Glutamatergic neuron (in vitro differentiated cells): Measurements from ENCODE around the gene ATG16L2. TPM values are rescaled to one million over a fixed set of nuclear protein-coding genes. Genes with fewer than 3 reads are reported as not detected.

Source experiments
- DNase-seq: peaks from one replicate; pipeline ENCODE4 v3.0.0; 2022
- H3K27ac Mint-ChIP-seq: one replicate; pipeline ENCODE4 v1.8.0; 2020; ENCODE audit warnings: mild to moderate bottlenecking, mixed read lengths, inconsistent platforms; ENCODE audit not compliant: unreplicated experiment
- H3K27me3 Mint-ChIP-seq: one replicate; pipeline ENCODE4 v1.8.0; 2020; ENCODE audit warnings: mild to moderate bottlenecking, moderate library complexity, mixed read lengths, inconsistent platforms; ENCODE audit not compliant: unreplicated experiment
- H3K36me3 Mint-ChIP-seq: one replicate; pipeline ENCODE4 v1.8.0; 2020; ENCODE audit warnings: mild to moderate bottlenecking, mixed read lengths, inconsistent platforms; ENCODE audit not compliant: unreplicated experiment
- H3K4me1 Mint-ChIP-seq: one replicate; pipeline ENCODE4 v1.8.0; 2020; ENCODE audit warnings: mild to moderate bottlenecking, low read depth, mixed read lengths, inconsistent platforms; ENCODE audit not compliant: unreplicated experiment
- H3K4me3 Mint-ChIP-seq: one replicate; pipeline ENCODE4 v1.8.0; 2020; ENCODE audit warnings: mild to moderate bottlenecking, mixed read lengths, inconsistent platforms; ENCODE audit not compliant: unreplicated experiment
- H3K9me3 Mint-ChIP-seq: one replicate; pipeline ENCODE4 v1.8.0; 2020; ENCODE audit warnings: mild to moderate bottlenecking, moderate library complexity, mixed read lengths, inconsistent platforms; ENCODE audit not compliant: unreplicated experiment
- CTCF ChIP-seq: fragments of 200-600 bp; sonication (generic); IDR thresholded peaks from one replicate; pipeline ENCODE4 v1.5.0; 2021; ENCODE audit not compliant: partially characterized antibody, unreplicated experiment
- total RNA-seq: library from RNA; stranded (reverse); fragmentation: NEBNext Ultra II Directional; extraction: Animal tissue kit (Norgen Biotek cat#: 25700); gene quantifications from one replicate; pipeline ENCODE4 v1.2.1, GENCODE V29; 2021; ENCODE audit not compliant: unreplicated experiment

Gene ATG16L2
- total RNA-seq, 1 donor from 2014 or later, result 6.9 TPM

- no peaks in the 10 kb centered on the region for H3K9me3 Mint-ChIP-seq
- peak; percentile 56 for DNase-seq
- peak overlapping the region; percentile 83 for H3K4me3 Mint-ChIP-seq
- no peak overlapping the region for H3K27ac Mint-ChIP-seq
- peak; percentile 53 for TF ChIP-seq CTCF
- no peaks in the 10 kb centered on the region for H3K4me1 Mint-ChIP-seq
- peaks cover 14% of the 10 kb centered on the region for H3K27me3 Mint-ChIP-seq
- H3K36me3 Mint-ChIP-seq, result no peaks in the 10 kb centered on the region
Observed at GRCh38 chr11:72812967-72813739, 1.1 kb upstream of the ATG16L2 start.

GRCh38 chr11:72813740-72814285, 398 bp upstream of the ATG16L2 start:
- Mint-ChIP-seq H3K9me3 (no peaks in the 10 kb centered on the region), H3K36me3 (no peaks in the 10 kb centered on the region), H3K27me3 (peaks cover 16% of the 10 kb centered on the region), H3K27ac (no peak overlapping the region), H3K4me3 (peak overlapping the region; percentile 83), H3K4me1 (no peaks in the 10 kb centered on the region)
- no peak for TF ChIP-seq CTCF
- DNase-seq, result no peak

GRCh38 chr11:72815110-72815618, 953 bp downstream of the ATG16L2 start:
- Mint-ChIP-seq H3K4me1 (no peaks in the 10 kb centered on the region), H3K27ac (no peak overlapping the region), H3K27me3 (peaks cover 16% of the 10 kb centered on the region), H3K4me3 (peak overlapping the region; percentile 94), H3K9me3 (peaks cover 3% of the 10 kb centered on the region), H3K36me3 (no peaks in the 10 kb centered on the region)
- TF ChIP-seq CTCF, result no peak
- no peak for DNase-seq

- Mint-ChIP-seq H3K27me3 (peaks cover 16% of the 10 kb centered on the region), H3K4me3 (no peak overlapping the region), H3K9me3 (peaks cover 8% of the 10 kb centered on the region), H3K4me1 (peaks cover 3% of the 10 kb centered on the region), H3K36me3 (no peaks in the 10 kb centered on the region), H3K27ac (no peak overlapping the region)
- TF ChIP-seq CTCF, result no peak
- DNase-seq, result no peak
Observed at GRCh38 chr11:72816404-72816990, 2.3 kb downstream of the ATG16L2 start.

GRCh38 chr11:72817966-72818365, 3.8 kb downstream of the ATG16L2 start:
- Mint-ChIP-seq H3K4me1 (peaks cover 3% of the 10 kb centered on the region), H3K27me3 (peaks cover 12% of the 10 kb centered on the region), H3K9me3 (peaks cover 8% of the 10 kb centered on the region), H3K27ac (no peak overlapping the region), H3K4me3 (peak overlapping the region; percentile 20), H3K36me3 (no peaks in the 10 kb centered on the region)
- no peak for TF ChIP-seq CTCF
- DNase-seq, result no peak
